HUES48 (cell line): ENCODE measurements around the gene DENND10.

Experiments used
- H3K27ac ChIP-seq: one replicate; pipeline ENCODE4 v1.7.0; 2013; ENCODE audit warnings: low read depth, low read length, inconsistent platforms
- H3K27me3 ChIP-seq: 2 replicates; pipeline ENCODE4 v1.6.1; 2013; ENCODE audit warnings: mild to moderate bottlenecking, low read length; ENCODE audit not compliant: control insufficient read depth, insufficient read depth
- H3K36me3 ChIP-seq: 2 replicates; pipeline ENCODE4 v1.6.1; 2013; ENCODE audit warnings: low read length; ENCODE audit not compliant: control insufficient read depth, insufficient read depth
- H3K4me1 ChIP-seq: 2 replicates; pipeline ENCODE4 v1.6.1; 2013; ENCODE audit warnings: mild to moderate bottlenecking, low read length; ENCODE audit not compliant: control insufficient read depth, insufficient read depth
- H3K4me3 ChIP-seq: 2 replicates; pipeline ENCODE4 v1.5.1; 2013; ENCODE audit warnings: mild to moderate bottlenecking, low read depth, low read length
- H3K9ac ChIP-seq: 2 replicates; pipeline ENCODE4 v1.6.1; 2013; ENCODE audit warnings: mild to moderate bottlenecking, low read depth, low read length, moderate library complexity
- H3K9me3 ChIP-seq: 2 replicates; pipeline ENCODE4 v1.6.1; 2013; ENCODE audit warnings: low read length; ENCODE audit not compliant: control insufficient read depth, insufficient read depth

Gene DENND10

DNA sequence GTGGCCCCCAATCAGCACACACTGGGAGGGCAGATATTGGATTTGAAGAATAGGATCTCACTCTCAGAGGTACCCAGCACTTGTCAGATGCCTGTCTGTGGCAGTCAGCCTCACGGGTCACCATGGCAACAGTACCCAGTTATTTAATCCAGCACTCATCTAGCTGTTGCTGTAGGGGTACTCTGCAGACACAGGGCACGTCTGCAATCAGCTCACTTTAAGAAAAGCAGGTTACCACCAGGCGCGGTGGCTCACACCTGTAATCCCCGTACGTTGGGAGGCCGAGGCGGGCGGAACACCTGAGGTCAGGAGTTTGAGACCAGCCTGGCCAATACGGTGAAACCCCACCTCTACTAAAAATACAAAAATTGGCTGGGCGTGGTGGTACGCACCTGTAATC lies 49.7 kb downstream of the DENND10 start:
- Histone ChIP-seq H3K36me3 (peaks cover 31% of the 10 kb centered on the region), H3K4me1 (no peaks in the 10 kb centered on the region), H3K4me3 (no peak overlapping the region), H3K9ac (no peak overlapping the region), H3K27me3 (no peaks in the 10 kb centered on the region), H3K27ac (no peak overlapping the region), H3K9me3 (no peaks in the 10 kb centered on the region)

GRCh38 chr10:119159332-119159731 lies 55.4 kb downstream of the DENND10 start:
- Histone ChIP-seq H3K9me3 (no peaks in the 10 kb centered on the region), H3K9ac (no peak overlapping the region), H3K27ac (no peak overlapping the region), H3K4me1 (no peaks in the 10 kb centered on the region), H3K4me3 (no peak overlapping the region), H3K27me3 (no peaks in the 10 kb centered on the region), H3K36me3 (peaks cover 28% of the 10 kb centered on the region)

GRCh38 chr10:119161680-119162451 lies 58.0 kb downstream of the DENND10 start:
- Histone ChIP-seq H3K9me3 (no peaks in the 10 kb centered on the region), H3K27me3 (no peaks in the 10 kb centered on the region; the same call in 1 of the 2 replicates), H3K4me1 (peaks cover 8% of the 10 kb centered on the region), H3K9ac (no peak overlapping the region), H3K4me3 (no peak overlapping the region), H3K36me3 (peaks cover 11% of the 10 kb centered on the region; the same call in 1 of the 2 replicates), H3K27ac (no peak overlapping the region)

GRCh38 chr10:119162452-119163092 lies 58.7 kb downstream of the DENND10 start:
- no peaks in the 10 kb centered on the region for H3K9me3 ChIP-seq
- H3K9ac ChIP-seq: no peak overlapping the region
- peaks cover 14% of the 10 kb centered on the region for H3K36me3 ChIP-seq
- peaks cover 8% of the 10 kb centered on the region for H3K4me1 ChIP-seq
- no peak overlapping the region for H3K4me3 ChIP-seq
- no peak overlapping the region for H3K27ac ChIP-seq
- no peaks in the 10 kb centered on the region; the same call in 1 of the 2 replicates for H3K27me3 ChIP-seq

GRCh38 chr10:119165171-119166117 lies 61.5 kb downstream of the DENND10 start, which contains the start of gene SFXN4:
TSS of gene SFXN4 (minus strand) at chr10:119165714. CDS start at chr10:119165647, 67 bp downstream.
- Histone ChIP-seq H3K9ac (peak within 1 kb of the TSS; percentile 81), H3K27me3 (no peaks in the 10 kb centered on the region; the same call in 1 of the 2 replicates), H3K4me1 (peaks cover 8% of the 10 kb centered on the region), H3K9me3 (no peaks in the 10 kb centered on the region), H3K36me3 (peaks cover 33% of the 10 kb centered on the region), H3K27ac (peak within 1 kb of the TSS; percentile 59), H3K4me3 (peak within 1 kb of the TSS; percentile 86)

- H3K27me3 ChIP-seq: no peaks in the 10 kb centered on the region; the same call in 1 of the 2 replicates
- H3K9me3 ChIP-seq: no peaks in the 10 kb centered on the region
- H3K27ac ChIP-seq: peak overlapping the region; percentile 45
- H3K4me3 ChIP-seq: peak overlapping the region; percentile 86
- H3K36me3 ChIP-seq: peaks cover 37% of the 10 kb centered on the region
- H3K4me1 ChIP-seq: peaks cover 8% of the 10 kb centered on the region
- peak overlapping the region; percentile 81 for H3K9ac ChIP-seq
Measured at GRCh38 chr10:119166118-119166500, 62.2 kb downstream of the DENND10 start.

DNA sequence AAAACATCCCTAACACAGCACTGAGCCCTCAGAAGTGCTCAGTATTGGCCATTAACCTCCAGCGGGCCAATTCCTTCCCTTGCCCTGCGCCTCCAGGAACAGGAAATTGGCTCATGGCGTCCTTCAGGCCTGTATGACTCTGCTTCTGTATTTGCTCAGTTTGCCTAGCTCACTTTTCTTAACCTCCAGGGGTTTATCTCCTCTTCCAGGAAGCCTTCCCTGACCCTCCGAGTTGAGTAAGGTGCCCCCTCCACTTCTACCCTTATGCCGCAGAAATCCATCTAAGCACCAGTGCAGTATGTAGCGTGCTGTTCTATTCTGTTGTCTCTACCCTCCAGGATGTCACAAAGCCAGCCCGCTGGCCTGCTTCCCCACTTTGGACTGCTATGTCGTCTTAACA lies 62.7 kb downstream of the DENND10 start:
- no peak overlapping the region for H3K9ac ChIP-seq
- peaks cover 8% of the 10 kb centered on the region for H3K4me1 ChIP-seq
- H3K27me3 ChIP-seq: no peaks in the 10 kb centered on the region; the same call in 1 of the 2 replicates
- H3K9me3 ChIP-seq: no peaks in the 10 kb centered on the region
- peak overlapping the region; percentile 86; the same call in 1 of the 2 replicates for H3K4me3 ChIP-seq
- peaks cover 42% of the 10 kb centered on the region for H3K36me3 ChIP-seq
- H3K27ac ChIP-seq: no peak overlapping the region

- Histone ChIP-seq H3K36me3 (peaks cover 46% of the 10 kb centered on the region), H3K9ac (no peak overlapping the region), H3K4me3 (no peak overlapping the region), H3K27me3 (no peaks in the 10 kb centered on the region; the same call in 1 of the 2 replicates), H3K4me1 (peaks cover 8% of the 10 kb centered on the region), H3K27ac (no peak overlapping the region), H3K9me3 (no peaks in the 10 kb centered on the region)
Measured at GRCh38 chr10:119167041-119167440, 63.1 kb downstream of the DENND10 start.

GRCh38 chr10:119174109-119174508 lies 70.2 kb downstream of the DENND10 start:
- Histone ChIP-seq H3K27ac (no peak overlapping the region), H3K27me3 (no peaks in the 10 kb centered on the region), H3K4me3 (no peak overlapping the region), H3K36me3 (peaks cover 70% of the 10 kb centered on the region), H3K9ac (no peak overlapping the region), H3K4me1 (peaks cover 4% of the 10 kb centered on the region), H3K9me3 (no peaks in the 10 kb centered on the region)

- no peak overlapping the region for H3K27ac ChIP-seq
- no peaks in the 10 kb centered on the region for H3K27me3 ChIP-seq
- no peak overlapping the region for H3K4me3 ChIP-seq
- peaks cover 51% of the 10 kb centered on the region for H3K36me3 ChIP-seq
- H3K9ac ChIP-seq: no peak overlapping the region
- peaks cover 4% of the 10 kb centered on the region for H3K4me1 ChIP-seq
- H3K9me3 ChIP-seq: no peaks in the 10 kb centered on the region
Measured at GRCh38 chr10:119176166-119176565, 72.3 kb downstream of the DENND10 start.
